Transverse colon (tissue), 4 donors: ENCODE data around the gene PSMC3IP. TPM values are rescaled to one million over a fixed set of nuclear protein-coding genes. Genes with fewer than 3 reads are reported as not detected.

Experiments used
- DNase-seq: peaks from one replicate; pipeline ENCODE4 v3.0.0-alpha.2; 2019
- H3K27ac ChIP-seq, 4 donors: fragments of 200-600 bp; sonication (generic); 2 replicates each; pipeline ENCODE4 v1.5.1; 2016 to 2018; ENCODE audit warnings: inconsistent platforms in 4 of 4
- H3K27me3 ChIP-seq: fragments of 200-600 bp; sonication (generic); 2 replicates; pipeline ENCODE4 v1.5.1; 2017; ENCODE audit warnings: inconsistent platforms
- H3K36me3 ChIP-seq, 4 donors: fragments of 200-600 bp; sonication (generic); 2 replicates each; pipeline ENCODE4 v1.5.1; 2017 to 2019; ENCODE audit warnings: inconsistent platforms in 4 of 4
- H3K4me1 ChIP-seq, 4 donors: fragments of 200-600 bp; sonication (generic); 2 replicates each; pipeline ENCODE4 v1.5.1; 2017 to 2020; ENCODE audit warnings: inconsistent platforms in 4 of 4
- H3K4me3 ChIP-seq, 4 donors: fragments of 200-600 bp; sonication (generic); 1 replicate in 1 of 4; 2 replicates in 3 of 4; pipeline versions ENCODE4 v1.5.1 to v1.6.1; 2017 to 2019; ENCODE audit warnings: inconsistent platforms in 4 of 4
- H3K9me3 ChIP-seq, 2 donors: fragments of 200-600 bp; sonication (generic); 2 replicates each; pipeline ENCODE4 v1.5.1; 2017 to 2019; ENCODE audit warnings: inconsistent platforms in 2 of 2
- CTCF ChIP-seq, 5 experiments: fragments of 200-600 bp in 3 of 5; fragments of 450-650 bp in 2 of 5; sonication (generic) in 3 of 5; IDR thresholded peaks; 1 replicate in 2 of 5; 2 replicates in 3 of 5; pipeline ENCODE4 v1.5.1; 2016 to 2017; ENCODE audit warnings: antibody characterized with exemption in 5 of 5, inconsistent platforms in 3 of 5, mild to moderate bottlenecking in 2 of 5, moderate library complexity in 1 of 5
- EP300 ChIP-seq: sonication (generic); formaldehyde crosslinking; IDR thresholded peaks from one replicate; pipeline ENCODE4 v1.6.1; 2017; ENCODE audit warnings: antibody characterized with exemption, low read depth
- POLR2A ChIP-seq: fragments of 450-650 bp; IDR thresholded peaks from one replicate; pipeline ENCODE4 v1.6.1; 2016; ENCODE audit warnings: antibody characterized with exemption, mild to moderate bottlenecking, moderate library complexity
- POLR2AphosphoS5 ChIP-seq, 3 donors: sonication (generic); formaldehyde crosslinking; IDR thresholded peaks; one replicate each; pipeline ENCODE4 v1.6.1; 2016; ENCODE audit warnings: antibody characterized with exemption in 3 of 3
- WGBS, 2 donors: methylation state at CpG; one replicate each; pipeline ENCODE4 v1.1.5; 2018; ENCODE audit warnings: low coverage in 1 of 2; 5-methylcytosine and 5-hydroxymethylcytosine counted together
- in situ Hi-C, 4 donors: fragments of 200-750 bp; cut with MboI; loops; one replicate each; pipeline versions ENCODE4 v1.15.0 to v1.15.1; 2017; ENCODE audit warnings: low sequenced_read_pairs in 3 of 4, low pct_ligation_motif_present in 1 of 4, low pct_unique_long_range_greater_than_20kb in 1 of 4
- intact Hi-C: fragments of 100-400 bp; cut with DNase I; formaldehyde crosslinking; loops from one replicate; pipeline ENCODE4 v1.15.1; 2023; ENCODE audit warnings: low total_unique reads
- total RNA-seq, 4 donors: library from RNA; depleted of rRNA; stranded (reverse); fragments of >200 nt; gene quantifications; one replicate each; pipeline ENCODE4 v1.1.0, GENCODE V29; 2016

The PSMC3IP gene
- total RNA-seq, 4 donors from 2014 or later, result 0.96 to 2.6 (median 1.3) TPM; not detected in 1

GRCh38 chr17:42581744-42582270 lies 4.3 kb upstream of the PSMC3IP start:
- TF ChIP-seq POLR2AphosphoS5 (IDR thresholded peaks at IDR 0.05) (no peak), POLR2A (no peak), EP300 (no peak), CTCF (IDR thresholded peaks at IDR 0.05) (no peak)
- WGBS, 2 donors, result 88% methylated on average over 5 of the region's 10 CpGs; no CpG with 5 or more reads in 1 of the 2 donors
- peaks cover 12 to 16% (median 14%) of the 10 kb centered on the region in 4 donors for H3K4me1 ChIP-seq

DNA sequence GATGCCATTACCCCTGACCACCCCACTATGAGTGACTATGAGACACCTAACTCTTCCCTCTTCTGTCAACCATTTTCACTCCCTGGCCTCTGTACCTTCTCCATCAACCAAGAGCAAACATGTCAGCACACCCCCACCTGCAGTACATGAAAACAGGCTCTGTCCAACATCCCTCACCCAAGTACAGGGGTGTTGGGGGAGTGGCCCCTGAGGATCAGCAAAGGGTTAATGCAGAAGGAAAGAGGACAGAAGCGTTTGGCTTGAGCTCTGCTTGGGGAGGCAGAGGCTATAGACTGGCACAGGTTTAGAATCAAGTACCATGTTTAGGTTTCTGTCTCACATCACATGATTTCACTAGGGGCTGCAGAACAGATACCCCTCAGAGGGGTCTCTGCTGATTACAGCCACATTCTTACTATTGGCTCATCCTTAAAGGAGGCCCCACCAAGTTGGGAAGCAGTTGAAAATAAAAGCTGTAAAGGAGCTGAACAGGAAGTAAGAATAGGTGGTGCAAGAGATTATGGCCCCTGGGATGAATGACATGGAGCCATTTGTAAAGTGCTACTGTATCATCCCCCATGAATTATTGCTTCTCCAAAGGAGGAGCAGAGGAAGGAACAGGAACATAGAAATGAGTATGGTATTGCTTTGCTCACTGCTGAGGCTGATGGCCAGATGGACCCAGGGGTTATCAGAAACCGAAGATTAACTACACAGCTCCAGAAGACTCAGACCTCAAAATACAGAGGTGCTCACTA lies 2.4 kb upstream of the PSMC3IP start:
- DNase-seq, result no peak
- H3K9me3 ChIP-seq, result no peaks in the 10 kb centered on the region
- 63 to 69% methylated on average over 2 of the region's 2 CpGs for WGBS, 2 donors
- H3K27me3 ChIP-seq, result no peaks in the 10 kb centered on the region
- H3K27ac ChIP-seq, result peak overlapping the region in 1 of 4 donors; percentile 87
- no peak for TF ChIP-seq POLR2AphosphoS5 (IDR thresholded peaks at IDR 0.05)
- TF ChIP-seq CTCF (IDR thresholded peaks at IDR 0.05), result no peak
- no peak for TF ChIP-seq POLR2A
- no peak for TF ChIP-seq EP300
- H3K36me3 ChIP-seq, result peaks cover 0 to 36% (median 23%) of the 10 kb centered on the region in 4 donors
- intact Hi-C loops (loop anchor here (2.0 to 10.0 kb wide), 2 partner anchors 105 to 185 kb away; partner anchors contain the start of gene RAMP2), in situ Hi-C loops (loop anchor here in 3 of 4 donors (25.0 kb wide), 1 partner anchor 107 kb away; the partner anchor contains the start of genes CCR10 (in 3 of the 3), CNTNAP1 (in 3 of the 3) and PLEKHH3 (in 3 of the 3))
- H3K4me3 ChIP-seq, result no peak overlapping the region
- peaks cover 11 to 23% (median 14%) of the 10 kb centered on the region in 4 donors for H3K4me1 ChIP-seq

More at GRCh38 chr17:42581744-42582270, 4.3 kb upstream of the PSMC3IP start:
- H3K4me3 ChIP-seq, result no peak overlapping the region
- in situ Hi-C loops (loop anchor here in 3 of 4 donors (25.0 kb wide), 1 partner anchor 105 kb away; the partner anchor contains the start of genes CCR10 (in 3 of the 3), CNTNAP1 (in 3 of the 3) and PLEKHH3 (in 3 of the 3)), intact Hi-C loops (loop anchor here (10.0 kb wide), 1 partner anchor 183 kb away; the partner anchor contains the start of gene RAMP2)
- H3K27ac ChIP-seq, result no peak overlapping the region
- peaks cover 0 to 38% (median 23%) of the 10 kb centered on the region in 4 donors for H3K36me3 ChIP-seq
- no peaks in the 10 kb centered on the region for H3K9me3 ChIP-seq
- DNase-seq, result no peak
- H3K27me3 ChIP-seq, result no peaks in the 10 kb centered on the region

DNA sequence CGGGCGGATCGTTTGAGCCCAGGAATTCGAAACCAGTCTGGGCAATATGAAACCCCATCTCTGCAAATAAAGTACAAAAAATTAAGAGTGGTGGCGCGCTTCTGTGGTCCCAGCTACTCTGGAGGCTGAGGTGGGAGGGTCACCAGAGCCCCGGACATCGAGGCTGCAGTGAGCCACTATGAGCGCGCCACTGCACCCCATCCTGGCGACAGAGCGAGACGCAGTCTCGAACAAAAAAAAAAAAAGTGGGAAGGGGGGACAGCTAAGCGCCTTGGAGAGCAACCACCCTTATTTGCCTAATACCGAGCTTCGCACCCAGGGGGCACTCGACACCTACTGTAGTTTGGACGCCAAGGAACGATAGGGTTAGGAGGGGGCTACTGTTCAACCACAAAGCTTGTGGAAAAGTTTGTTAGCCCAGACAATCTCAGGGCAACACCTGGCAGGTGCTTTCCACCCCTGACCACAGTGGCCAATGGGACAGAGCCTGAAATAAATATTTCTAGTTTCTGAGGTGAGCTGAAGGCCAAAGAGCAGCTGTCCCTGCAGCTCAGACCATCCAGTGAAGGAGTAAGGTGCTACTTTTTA lies 847 bp upstream of the PSMC3IP start:
- peaks cover 11 to 23% (median 14%) of the 10 kb centered on the region in 4 donors for H3K4me1 ChIP-seq
- DNase-seq, result peak; percentile 88
- H3K36me3 ChIP-seq, result peaks cover 0 to 33% (median 19%) of the 10 kb centered on the region in 4 donors
- WGBS, 2 donors, result 1% methylated on average over 20 of the region's 20 CpGs; no CpG with 5 or more reads in 1 of the 2 donors
- peak overlapping the region; percentile 15 to 71 (median 60) for H3K4me3 ChIP-seq
- intact Hi-C loops (loop anchor here (2.0 kb wide), 1 partner anchor 106 kb away; no protein-coding TSS in a partner anchor), in situ Hi-C loops (loop anchor here in 3 of 4 donors (25.0 kb wide), 1 partner anchor 109 kb away; the partner anchor contains the start of genes CCR10 (in 3 of the 3), CNTNAP1 (in 3 of the 3) and PLEKHH3 (in 3 of the 3))
- H3K27me3 ChIP-seq, result no peaks in the 10 kb centered on the region
- no peaks in the 10 kb centered on the region for H3K9me3 ChIP-seq
- peak overlapping the region; percentile 87 to 96 (median 91) for H3K27ac ChIP-seq
- TF ChIP-seq CTCF (IDR thresholded peaks at IDR 0.05) (peak; percentile 64 to 84 (median 78)), POLR2A (no peak), POLR2AphosphoS5 (IDR thresholded peaks at IDR 0.05) (peak in 1 of 3 donors; percentile 36), EP300 (no peak)
